RWPE1 (cell line): ENCODE results near the gene WTIP.
"Not testable (repeated sequence)": the region's sequence is repeated elsewhere in the genome, so short reads cannot be mapped to it uniquely, and the experiment has no call there.

Experiments used
- CTCF ChIA-PET: fragments of 350-600 bp; sonication (Branson Sonifier 250); formaldehyde crosslinking; extraction: SDS; loops from one replicate; lab custom pipeline; 2021; lab: Yijun Ruan, JAX
- POLR2A ChIA-PET: fragments of 400-600 bp; formaldehyde crosslinking; extraction: SDS; loops from one replicate; lab custom pipeline; 2020; ENCODE audit warnings: antibody characterized with exemption; ENCODE audit not compliant: low non-redundant PET; lab: Yijun Ruan, JAX
- DNase-seq: peaks from one replicate; pipeline ENCODE4 v3.0.0; 2012; ENCODE audit warnings: low spot score
- H3K27ac ChIP-seq: fragments of 450-650 bp; 2 replicates; pipeline ENCODE4 v1.5.1; 2017
- CTCF ChIP-seq: fragments of 450-650 bp; conservative IDR thresholded peaks from 2 replicates; pipeline ENCODE4 v1.5.1; 2017; ENCODE audit warnings: low read depth, mild to moderate bottlenecking

WTIP gene

GRCh38 chr19:34507414-34508067 lies 26.0 kb downstream of the WTIP start:
- CTCF ChIA-PET = interaction anchor here (0.6 kb wide), 1 partner anchor 94 kb away, joined by 3 read pairs; no protein-coding TSS in a partner anchor
- TF ChIP-seq CTCF = no peak
- no peak for DNase-seq
- no peak overlapping the region for H3K27ac ChIP-seq
- POLR2A ChIA-PET = no interaction called here

- POLR2A ChIA-PET = no interaction called here
These were observed 27.0 kb downstream of the WTIP start for GRCh38 chr19:34508540-34508939.

DNA sequence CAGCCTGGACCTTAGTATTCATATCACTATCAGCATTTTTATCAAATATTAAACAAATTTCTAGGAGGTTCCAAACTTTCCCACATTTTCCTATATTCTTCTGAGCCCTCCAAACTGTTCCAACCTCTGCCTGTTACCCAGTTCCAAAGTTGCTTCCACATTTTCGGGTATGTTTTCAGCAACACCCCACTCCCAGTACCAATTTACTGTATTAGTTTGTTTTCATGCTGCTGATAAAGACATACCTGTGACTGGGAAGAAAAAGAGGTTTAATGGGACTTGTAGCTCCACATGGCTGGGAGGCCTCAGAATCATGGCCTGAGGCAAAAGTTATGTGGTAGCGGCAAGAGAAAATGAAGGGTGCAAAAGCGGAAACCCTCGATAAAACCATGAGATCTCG lies 29.3 kb downstream of the WTIP start:
- CTCF ChIA-PET = not testable (repeated sequence)

More at GRCh38 chr19:34508540-34508939, 27.0 kb downstream of the WTIP start:
- CTCF ChIA-PET = no interaction called here
- DNase-seq = no peak
- H3K27ac ChIP-seq = no peak overlapping the region
- no peak for TF ChIP-seq CTCF

GRCh38 chr19:34512254-34512822 lies 30.8 kb downstream of the WTIP start:
- ChIA-PET CTCF (no interaction called here), POLR2A (no interaction called here)
- DNase-seq = no peak
- TF ChIP-seq CTCF = no peak
- no peak overlapping the region for H3K27ac ChIP-seq

More for the DNA sequence above, 29.3 kb downstream of the WTIP start:
- DNase-seq, POLR2A ChIA-PET, H3K27ac ChIP-seq: not testable (repeated sequence)

DNA sequence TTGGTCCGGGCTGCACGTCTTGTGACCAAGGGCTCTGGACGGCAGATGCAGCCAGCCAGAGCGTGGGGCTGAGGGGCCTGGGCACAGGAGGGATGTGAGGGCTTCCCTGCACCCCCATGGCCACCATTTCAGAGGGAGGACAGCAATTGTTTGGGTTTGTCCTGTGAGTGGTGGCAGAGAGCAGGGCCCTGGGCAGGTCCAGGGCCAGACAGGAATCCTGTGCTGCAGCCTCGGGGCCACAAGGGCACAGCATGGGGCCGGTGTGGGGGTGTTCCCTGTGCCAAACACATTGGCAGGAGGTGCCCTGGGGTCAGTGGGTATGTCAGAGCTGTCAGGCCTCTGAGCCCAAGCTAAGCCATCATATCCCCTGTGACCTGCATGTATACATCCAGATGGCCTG lies 32.2 kb downstream of the WTIP start:
- no peak for TF ChIP-seq CTCF
- ChIA-PET POLR2A (no interaction called here), CTCF (no interaction called here)
- DNase-seq = no peak
- H3K27ac ChIP-seq = no peak overlapping the region

- H3K27ac ChIP-seq = no peak overlapping the region
- CTCF ChIA-PET = interaction anchor here (0.6 kb wide), 1 partner anchor 709 kb away, joined by 11 read pairs; the partner anchor contains the start of gene FAM187B
- TF ChIP-seq CTCF = no peak
- POLR2A ChIA-PET = no interaction called here
- no peak for DNase-seq
These were observed 38.0 kb downstream of the WTIP start for GRCh38 chr19:34519602-34520001.

DNA sequence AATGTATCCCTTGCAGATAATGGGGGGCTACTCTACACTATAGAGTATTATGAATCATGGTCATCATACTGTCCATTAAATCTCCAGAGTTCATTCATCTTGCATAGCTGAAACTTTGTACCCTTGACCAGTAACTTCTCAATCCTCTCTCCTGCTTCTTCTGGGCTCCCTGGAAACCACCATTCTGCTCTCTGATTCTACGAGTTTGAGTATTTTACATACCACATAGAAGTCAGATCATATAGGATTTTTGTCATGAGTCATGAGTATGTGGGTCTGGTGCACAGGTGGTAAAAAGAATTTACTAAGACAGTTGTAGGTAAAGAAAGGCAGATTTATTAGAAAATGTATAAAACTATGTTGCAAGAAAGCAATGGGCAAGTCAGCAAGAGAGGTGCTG lies 41.9 kb downstream of the WTIP start:
- TF ChIP-seq CTCF = no peak
- DNase-seq = no peak
- CTCF ChIA-PET = no interaction called here
- POLR2A ChIA-PET = no interaction called here
- H3K27ac ChIP-seq = no peak overlapping the region
